ENCODE data around the gene HTR1E.

HTR1E gene

GRCh38 chr6:87029711-87030314, 92.5 kb downstream of the HTR1E start:
- TF ChIP-seq CTCF (IDR thresholded peaks at IDR 0.05; ENCODE audit: low read depth, low read length, missing control alignments): peak; percentile 52
- H3K4me3 ChIP-seq (ENCODE audit: low read depth, low read length): no peak overlapping the region
- no peak for DNase-seq (ENCODE audit: low read depth)

- no peak for DNase-seq (ENCODE audit: low read depth)
- no peak for TF ChIP-seq CTCF (IDR thresholded peaks at IDR 0.05; ENCODE audit: low read depth, low read length, missing control alignments)
- no peak overlapping the region for H3K4me3 ChIP-seq (ENCODE audit: low read depth, low read length)
Observed at GRCh38 chr6:87040729-87041128, 103.4 kb downstream of the HTR1E start.

GRCh38 chr6:87045521-87046075, 108.3 kb downstream of the HTR1E start:
- TF ChIP-seq CTCF (IDR thresholded peaks at IDR 0.05; ENCODE audit: low read depth, low read length, missing control alignments): no peak
- DNase-seq (ENCODE audit: low read depth): no peak
- no peak overlapping the region for H3K4me3 ChIP-seq (ENCODE audit: low read depth, low read length)

GRCh38 chr6:87049779-87050178, 112.5 kb downstream of the HTR1E start:
- no peak for TF ChIP-seq CTCF (IDR thresholded peaks at IDR 0.05; ENCODE audit: low read depth, low read length, missing control alignments)
- no peak for DNase-seq (ENCODE audit: low read depth)
- H3K4me3 ChIP-seq (ENCODE audit: low read depth, low read length): no peak overlapping the region

GRCh38 chr6:87053312-87053711, 116.0 kb downstream of the HTR1E start:
- no peak for DNase-seq (ENCODE audit: low read depth)
- H3K4me3 ChIP-seq (ENCODE audit: low read depth, low read length): no peak overlapping the region
- no peak for TF ChIP-seq CTCF (IDR thresholded peaks at IDR 0.05; ENCODE audit: low read depth, low read length, missing control alignments)

- no peak overlapping the region for H3K4me3 ChIP-seq (ENCODE audit: low read depth, low read length)
- TF ChIP-seq CTCF (IDR thresholded peaks at IDR 0.05; ENCODE audit: low read depth, low read length, missing control alignments): no peak
- no peak for DNase-seq (ENCODE audit: low read depth)
Observed at GRCh38 chr6:87054143-87054833, 117.0 kb downstream of the HTR1E start.
